ENCODE measurements around the gene MIA3. TPM values are rescaled to one million over a fixed set of nuclear protein-coding genes. Genes with fewer than 3 reads are reported as not detected.

Gene MIA3
- total and polyA plus RNA-seq, 9 of the 15 experiments (the other 6 are each of a cell fraction or from before 2014, with no cell fraction given) = 21.6 to 89.4 (median 40.8) TPM

DNA sequence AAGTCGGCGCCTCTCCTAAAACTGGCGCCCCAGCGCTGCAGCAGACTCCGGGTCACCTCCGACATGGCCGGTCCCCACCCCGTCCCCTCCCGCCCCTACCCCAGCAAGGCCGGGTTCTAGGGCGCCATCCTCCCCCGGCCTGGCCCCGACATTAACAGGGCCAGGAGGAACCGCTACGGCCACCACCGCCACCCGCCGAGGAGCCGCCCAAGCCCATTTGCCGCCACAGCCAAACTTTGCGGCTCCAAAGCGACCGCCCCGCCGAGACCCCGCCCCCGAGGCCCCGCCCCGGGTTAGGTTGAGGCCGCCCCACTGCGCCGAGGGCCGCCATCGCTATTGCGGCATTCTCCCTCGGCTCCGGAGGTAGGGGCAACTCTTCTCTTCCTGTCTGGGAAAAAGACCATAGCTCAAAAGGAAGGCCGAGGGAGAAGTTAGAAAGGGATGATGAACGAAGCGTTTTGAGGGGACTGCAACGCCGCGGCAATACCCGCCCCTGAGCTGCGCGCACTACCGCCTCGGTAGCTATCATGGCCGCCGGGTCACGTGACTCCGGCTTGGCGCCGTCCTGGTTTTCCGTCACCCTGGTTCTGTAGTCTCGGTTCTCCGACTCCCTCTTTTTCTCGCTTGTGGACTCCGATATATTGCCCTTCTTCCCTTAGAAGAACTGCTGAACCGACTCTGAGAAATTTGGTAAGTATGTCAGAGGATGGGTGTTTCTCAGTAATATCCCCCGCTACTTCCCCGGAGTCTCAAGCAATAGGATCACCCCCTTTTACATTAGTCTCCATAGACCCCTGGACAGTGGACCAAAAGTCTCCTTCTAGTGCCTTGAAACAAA, 94.6 kb downstream of the MIA3 start, which contains the start of the genes AIDA and BROX (continued):
- TF ChIP-seq, protein P1, sequence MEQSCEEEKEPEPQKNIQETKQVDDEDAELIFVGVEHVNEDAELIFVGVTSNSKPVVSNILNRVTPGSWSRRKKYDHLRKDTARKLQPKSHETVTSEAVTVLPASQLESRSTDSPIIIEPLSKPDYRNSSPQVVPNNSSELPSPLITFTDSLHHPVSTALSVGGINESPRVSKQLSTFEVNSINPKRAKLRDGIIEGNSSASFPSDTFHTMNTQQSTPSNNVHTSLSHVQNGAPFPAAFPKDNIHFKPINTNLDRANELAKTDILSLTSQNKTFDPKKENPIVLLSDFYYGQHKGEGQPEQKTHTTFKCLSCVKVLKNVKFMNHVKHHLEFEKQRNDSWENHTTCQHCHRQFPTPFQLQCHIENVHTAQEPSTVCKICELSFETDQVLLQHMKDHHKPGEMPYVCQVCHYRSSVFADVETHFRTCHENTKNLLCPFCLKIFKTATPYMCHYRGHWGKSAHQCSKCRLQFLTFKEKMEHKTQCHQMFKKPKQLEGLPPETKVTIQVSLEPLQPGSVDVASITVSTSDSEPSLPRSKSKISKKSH (CRISPR knock-in tag; IDR thresholded peaks at IDR 0.05) = no peak
- TF ChIP-seq, protein P2, sequence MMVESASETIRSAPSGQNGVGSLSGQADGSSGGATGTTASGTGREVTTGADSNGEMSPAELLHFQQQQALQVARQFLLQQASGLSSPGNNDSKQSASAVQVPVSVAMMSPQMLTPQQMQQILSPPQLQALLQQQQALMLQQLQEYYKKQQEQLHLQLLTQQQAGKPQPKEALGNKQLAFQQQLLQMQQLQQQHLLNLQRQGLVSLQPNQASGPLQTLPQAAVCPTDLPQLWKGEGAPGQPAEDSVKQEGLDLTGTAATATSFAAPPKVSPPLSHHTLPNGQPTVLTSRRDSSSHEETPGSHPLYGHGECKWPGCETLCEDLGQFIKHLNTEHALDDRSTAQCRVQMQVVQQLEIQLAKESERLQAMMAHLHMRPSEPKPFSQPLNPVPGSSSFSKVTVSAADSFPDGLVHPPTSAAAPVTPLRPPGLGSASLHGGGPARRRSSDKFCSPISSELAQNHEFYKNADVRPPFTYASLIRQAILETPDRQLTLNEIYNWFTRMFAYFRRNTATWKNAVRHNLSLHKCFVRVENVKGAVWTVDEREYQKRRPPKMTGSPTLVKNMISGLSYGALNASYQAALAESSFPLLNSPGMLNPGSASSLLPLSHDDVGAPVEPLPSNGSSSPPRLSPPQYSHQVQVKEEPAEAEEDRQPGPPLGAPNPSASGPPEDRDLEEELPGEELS (CRISPR knock-in tag; IDR thresholded peaks at IDR 0.05; ENCODE audit: borderline replicate concordance) = no peak; the same call in 1 of the 2 replicates
- TF ChIP-seq, protein P3, sequence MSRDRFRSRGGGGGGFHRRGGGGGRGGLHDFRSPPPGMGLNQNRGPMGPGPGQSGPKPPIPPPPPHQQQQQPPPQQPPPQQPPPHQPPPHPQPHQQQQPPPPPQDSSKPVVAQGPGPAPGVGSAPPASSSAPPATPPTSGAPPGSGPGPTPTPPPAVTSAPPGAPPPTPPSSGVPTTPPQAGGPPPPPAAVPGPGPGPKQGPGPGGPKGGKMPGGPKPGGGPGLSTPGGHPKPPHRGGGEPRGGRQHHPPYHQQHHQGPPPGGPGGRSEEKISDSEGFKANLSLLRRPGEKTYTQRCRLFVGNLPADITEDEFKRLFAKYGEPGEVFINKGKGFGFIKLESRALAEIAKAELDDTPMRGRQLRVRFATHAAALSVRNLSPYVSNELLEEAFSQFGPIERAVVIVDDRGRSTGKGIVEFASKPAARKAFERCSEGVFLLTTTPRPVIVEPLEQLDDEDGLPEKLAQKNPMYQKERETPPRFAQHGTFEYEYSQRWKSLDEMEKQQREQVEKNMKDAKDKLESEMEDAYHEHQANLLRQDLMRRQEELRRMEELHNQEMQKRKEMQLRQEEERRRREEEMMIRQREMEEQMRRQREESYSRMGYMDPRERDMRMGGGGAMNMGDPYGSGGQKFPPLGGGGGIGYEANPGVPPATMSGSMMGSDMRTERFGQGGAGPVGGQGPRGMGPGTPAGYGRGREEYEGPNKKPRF (IDR thresholded peaks at IDR 0.05; ENCODE audit: low read depth, low read length) = no peak
- TF ChIP-seq HNRNPK (IDR thresholded peaks at IDR 0.05; ENCODE audit: low read depth, low read length, poor library complexity, severe bottlenecking) (no peak), CHD4 (IDR thresholded peaks at IDR 0.05; ENCODE audit: insufficient read depth, insufficient replicate concordance, low read depth, low read length, poor library complexity, severe bottlenecking) (no peak), ZC3H11A (IDR thresholded peaks at IDR 0.05; ENCODE audit: low read depth, low read length) (no peak), ZNF518B (CRISPR knock-in tag; IDR thresholded peaks at IDR 0.05) (no peak), JUN (IDR thresholded peaks at IDR 0.05; ENCODE audit: borderline replicate concordance, low read depth, low read length) (no peak), JUN (CRISPR knock-in tag; IDR thresholded peaks at IDR 0.05; ENCODE audit: borderline replicate concordance) (no peak), RBFOX2 (IDR thresholded peaks at IDR 0.05; ENCODE audit: low read depth, low read length) (peak; percentile 71), TEAD1 (CRISPR knock-in tag; IDR thresholded peaks at IDR 0.05) (peak in 1 of 2 experiments; percentile 88; a peak in 2 of 4 replicates)
- TF ChIP-seq, protein P4, sequence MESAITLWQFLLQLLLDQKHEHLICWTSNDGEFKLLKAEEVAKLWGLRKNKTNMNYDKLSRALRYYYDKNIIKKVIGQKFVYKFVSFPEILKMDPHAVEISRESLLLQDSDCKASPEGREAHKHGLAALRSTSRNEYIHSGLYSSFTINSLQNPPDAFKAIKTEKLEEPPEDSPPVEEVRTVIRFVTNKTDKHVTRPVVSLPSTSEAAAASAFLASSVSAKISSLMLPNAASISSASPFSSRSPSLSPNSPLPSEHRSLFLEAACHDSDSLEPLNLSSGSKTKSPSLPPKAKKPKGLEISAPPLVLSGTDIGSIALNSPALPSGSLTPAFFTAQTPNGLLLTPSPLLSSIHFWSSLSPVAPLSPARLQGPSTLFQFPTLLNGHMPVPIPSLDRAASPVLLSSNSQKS (CRISPR knock-in tag; IDR thresholded peaks at IDR 0.05) = 0 out of 2 replicates have a peak, but pooled peaks have one; percentile 43
